ENCODE data around the gene TSPAN31.
"Not testable (repeated sequence)": the region's sequence is repeated elsewhere in the genome, so short reads cannot be mapped to it uniquely, and the experiment has no call there.

Gene TSPAN31, protein sequence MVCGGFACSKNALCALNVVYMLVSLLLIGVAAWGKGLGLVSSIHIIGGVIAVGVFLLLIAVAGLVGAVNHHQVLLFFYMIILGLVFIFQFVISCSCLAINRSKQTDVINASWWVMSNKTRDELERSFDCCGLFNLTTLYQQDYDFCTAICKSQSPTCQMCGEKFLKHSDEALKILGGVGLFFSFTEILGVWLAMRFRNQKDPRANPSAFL
- total RNA-seq: 19.5 to 37.9 (median 30.7) reads per million in 9 experiments

- Mint-ChIP-seq H3K27me3 (no peaks in the 10 kb centered on the region), H3K4me1 (ENCODE audit: low read depth in 2 of 2) (peaks cover 37 to 46% of the 10 kb centered on the region in 2 donors), H3K4me3 (peak within 1 kb of the TSS; percentile 96)
Observed at GRCh38 chr12:57744777-57745484, at the start of gene TSPAN31. TSPAN31 (plus strand) TSS chr12:57745039; CDS start chr12:57745155, 116 bp downstream.

GRCh38 chr12:57695770-57696432 is 48.9 kb upstream of the TSPAN31 start:
- H3K4me1 Mint-ChIP-seq (ENCODE audit: low read depth in 2 of 2): peaks cover 10 to 13% of the 10 kb centered on the region in 2 donors
- DNase-seq (no peak), ATAC-seq (replicated peaks) (no peak)
- peaks cover 6 to 9% of the 10 kb centered on the region in 2 donors for H3K27me3 Mint-ChIP-seq
- peaks cover 27% of the 10 kb centered on the region for H3K36me3 Mint-ChIP-seq (ENCODE audit: insufficient read depth)
- H3K27ac Mint-ChIP-seq: no peak overlapping the region
- H3K4me3 Mint-ChIP-seq: no peak overlapping the region
- no peaks in the 10 kb centered on the region for H3K9me3 Mint-ChIP-seq

More at GRCh38 chr12:57744777-57745484, at the start of gene TSPAN31:
- Mint-ChIP-seq H3K27ac (peak within 1 kb of the TSS; percentile 94 to 96), H3K9me3 (no peaks in the 10 kb centered on the region), H3K36me3 (ENCODE audit: insufficient read depth) (peaks cover 66% of the 10 kb centered on the region)
- DNase-seq: peak; percentile 89 to 93 (median 91)
- ATAC-seq (replicated peaks): peak; percentile 73

DNA sequence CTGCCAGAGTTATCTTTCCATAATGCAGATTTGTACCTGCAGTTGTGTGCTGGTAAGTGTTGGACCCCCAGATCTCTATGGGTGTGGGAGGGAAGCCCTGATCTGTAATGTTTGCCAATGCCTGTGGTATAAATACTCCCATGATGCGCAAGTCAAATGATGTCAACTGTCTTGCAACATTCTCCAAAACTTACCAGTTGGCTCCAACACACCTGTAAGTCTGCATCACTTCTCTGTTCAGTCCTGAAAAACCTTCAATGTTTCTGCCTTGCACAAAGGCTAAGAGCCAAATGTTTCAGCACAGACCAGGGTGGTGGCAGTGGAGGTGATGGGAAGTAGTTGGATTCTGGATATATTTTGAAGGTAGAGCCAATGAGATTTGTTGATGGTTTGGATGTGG is 47.8 kb upstream of the TSPAN31 start:
- Mint-ChIP-seq H3K9me3 (no peaks in the 10 kb centered on the region), H3K4me3 (no peak overlapping the region), H3K27me3 (peaks cover 1 to 3% of the 10 kb centered on the region in 2 donors), H3K27ac (no peak overlapping the region), H3K4me1 (ENCODE audit: low read depth in 2 of 2) (peaks cover 10 to 13% of the 10 kb centered on the region in 2 donors), H3K36me3 (ENCODE audit: insufficient read depth) (peaks cover 27% of the 10 kb centered on the region)
- DNase-seq (no peak), ATAC-seq (replicated peaks) (no peak)

- H3K4me1 Mint-ChIP-seq (ENCODE audit: low read depth in 2 of 2): peaks cover 10 to 13% of the 10 kb centered on the region in 2 donors
- peaks cover 38% of the 10 kb centered on the region for H3K36me3 Mint-ChIP-seq (ENCODE audit: insufficient read depth)
Observed at GRCh38 chr12:57698414-57698813, 46.4 kb upstream of the TSPAN31 start.

DNA sequence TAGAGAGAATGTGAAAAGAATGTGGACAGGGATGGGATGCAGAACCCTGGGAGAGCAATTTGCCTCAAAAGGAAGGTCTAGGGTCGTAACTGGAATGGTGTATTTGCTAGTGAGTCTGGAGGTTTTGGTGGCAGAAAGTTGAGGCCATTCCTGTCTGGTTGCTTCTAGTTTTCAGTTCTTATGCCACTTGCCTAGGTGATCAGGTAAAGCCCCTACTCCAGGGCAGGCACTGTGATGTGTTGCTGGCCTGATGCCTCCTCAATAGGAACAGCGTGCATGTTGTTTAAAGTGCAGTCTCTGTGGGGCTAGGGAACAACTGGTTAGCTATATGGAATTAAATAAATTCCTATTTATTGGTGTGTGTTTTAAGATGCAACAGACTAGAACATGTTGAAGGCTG is 44.5 kb upstream of the TSPAN31 start:
- peaks cover 49% of the 10 kb centered on the region for H3K36me3 Mint-ChIP-seq (ENCODE audit: insufficient read depth)
- no peaks in the 10 kb centered on the region for H3K9me3 Mint-ChIP-seq
- ATAC-seq (replicated peaks) (no peak), DNase-seq (no peak)
- no peak overlapping the region for H3K4me3 Mint-ChIP-seq
- H3K27ac Mint-ChIP-seq: peak overlapping the region; percentile 11 to 16
- no peaks in the 10 kb centered on the region for H3K27me3 Mint-ChIP-seq
- H3K4me1 Mint-ChIP-seq (ENCODE audit: low read depth in 2 of 2): peaks cover 9 to 13% of the 10 kb centered on the region in 2 donors

More at GRCh38 chr12:57698414-57698813, 46.4 kb upstream of the TSPAN31 start:
- no peak for ATAC-seq (replicated peaks)
- H3K4me3 Mint-ChIP-seq: no peak overlapping the region
- no peak overlapping the region for H3K27ac Mint-ChIP-seq
- no peaks in the 10 kb centered on the region for H3K9me3 Mint-ChIP-seq
- no peaks in the 10 kb centered on the region for H3K27me3 Mint-ChIP-seq
- DNase-seq: no peak

DNA sequence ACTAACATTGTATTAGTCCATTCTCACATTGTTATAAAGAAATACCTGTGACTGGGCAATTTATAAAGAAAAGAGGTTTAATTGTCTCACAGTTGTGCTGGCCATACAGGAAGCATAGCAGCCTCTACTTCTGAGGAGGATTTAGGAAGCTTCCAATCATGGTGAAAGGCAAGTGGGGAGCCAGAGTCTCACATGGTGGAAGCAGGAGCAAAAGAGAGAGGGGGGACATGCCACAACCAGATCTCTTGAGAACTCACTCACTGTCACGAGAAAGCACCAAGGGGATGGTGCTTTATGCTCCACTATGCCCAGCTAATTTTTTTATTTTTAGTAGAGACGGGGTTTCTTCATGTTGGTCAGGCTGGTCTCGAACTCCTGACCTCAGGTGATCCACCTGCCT is 37.6 kb upstream of the TSPAN31 start:
- H3K9me3 Mint-ChIP-seq: no peaks in the 10 kb centered on the region
- peaks cover 0 to 5% of the 10 kb centered on the region in 2 donors for H3K4me1 Mint-ChIP-seq (ENCODE audit: low read depth in 2 of 2)
- H3K36me3 Mint-ChIP-seq (ENCODE audit: insufficient read depth): peaks cover 62% of the 10 kb centered on the region
- H3K4me3 Mint-ChIP-seq: no peak overlapping the region
- DNase-seq: no peak
- peak overlapping the region in 1 of 2 donors; percentile 60 for H3K27ac Mint-ChIP-seq
- H3K27me3 Mint-ChIP-seq: no peaks in the 10 kb centered on the region
- ATAC-seq (replicated peaks): no peak

- no peak overlapping the region for H3K4me3 Mint-ChIP-seq
- ATAC-seq (replicated peaks) (no peak), DNase-seq (no peak)
- no peaks in the 10 kb centered on the region for H3K9me3 Mint-ChIP-seq
- peaks cover 54% of the 10 kb centered on the region for H3K36me3 Mint-ChIP-seq (ENCODE audit: insufficient read depth)
- peaks cover 0 to 5% of the 10 kb centered on the region in 2 donors for H3K4me1 Mint-ChIP-seq (ENCODE audit: low read depth in 2 of 2)
- H3K27ac Mint-ChIP-seq: no peak overlapping the region
- no peaks in the 10 kb centered on the region for H3K27me3 Mint-ChIP-seq
Observed at GRCh38 chr12:57708296-57708695, 36.5 kb upstream of the TSPAN31 start.

DNA sequence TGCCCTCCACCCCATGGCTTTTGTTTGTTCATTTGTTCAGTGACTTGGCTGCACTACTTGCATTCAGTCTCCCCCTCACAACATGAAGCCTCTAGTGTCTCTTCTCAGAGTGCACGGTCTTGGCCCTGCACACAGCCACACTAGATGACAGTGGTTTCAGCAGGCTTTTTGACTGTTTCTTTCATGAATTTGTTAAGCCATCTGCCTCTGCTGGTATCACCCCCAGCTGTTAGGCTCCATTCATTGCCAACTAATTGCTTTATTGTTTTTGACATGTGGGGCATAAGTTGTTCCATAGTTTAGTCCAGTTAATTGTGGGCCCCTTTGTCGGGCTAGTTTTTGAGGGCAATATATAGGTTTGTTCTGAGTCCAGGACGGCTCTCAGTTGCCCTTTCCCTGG is 32.1 kb upstream of the TSPAN31 start:
- Mint-ChIP-seq H3K4me3 (no peak overlapping the region), H3K36me3 (ENCODE audit: insufficient read depth) (peaks cover 47% of the 10 kb centered on the region), H3K27ac (no peak overlapping the region), H3K9me3 (no peaks in the 10 kb centered on the region), H3K27me3 (no peaks in the 10 kb centered on the region), H3K4me1 (ENCODE audit: low read depth in 2 of 2) (no peaks in the 10 kb centered on the region)
- DNase-seq: no peak
- no peak for ATAC-seq (replicated peaks)

DNA sequence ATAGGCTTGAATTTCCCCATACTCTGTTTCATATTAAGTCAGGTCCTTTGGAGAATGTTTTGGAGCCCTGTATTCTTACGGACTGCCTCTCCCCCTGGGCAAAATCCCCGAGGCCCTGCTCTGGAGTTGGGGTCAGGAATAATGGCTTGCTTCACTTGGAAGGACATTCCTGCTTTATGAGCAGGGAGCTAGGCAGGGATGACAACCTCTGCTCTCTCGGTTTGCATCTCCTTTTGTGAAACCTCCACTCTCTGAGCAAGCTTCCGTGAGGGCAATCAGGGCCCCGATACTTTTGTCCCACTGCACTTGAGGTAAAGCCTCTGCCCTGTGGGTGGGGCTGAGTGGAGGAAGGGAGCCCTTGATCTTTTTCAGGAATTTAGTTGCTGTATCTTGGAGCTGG is 31.6 kb upstream of the TSPAN31 start:
- no peak for ATAC-seq (replicated peaks)
- peaks cover 51% of the 10 kb centered on the region for H3K36me3 Mint-ChIP-seq (ENCODE audit: insufficient read depth)
- no peak overlapping the region for H3K27ac Mint-ChIP-seq
- no peak overlapping the region for H3K4me3 Mint-ChIP-seq
- H3K9me3 Mint-ChIP-seq: no peaks in the 10 kb centered on the region
- DNase-seq: no peak
- H3K4me1 Mint-ChIP-seq (ENCODE audit: low read depth in 2 of 2): no peaks in the 10 kb centered on the region
- no peaks in the 10 kb centered on the region for H3K27me3 Mint-ChIP-seq

GRCh38 chr12:57715036-57715748 is 29.6 kb upstream of the TSPAN31 start:
- not testable (repeated sequence) for H3K4me3 Mint-ChIP-seq; DNase-seq; H3K27me3 Mint-ChIP-seq; H3K4me1 Mint-ChIP-seq (ENCODE audit: low read depth in 2 of 2); H3K27ac Mint-ChIP-seq; ATAC-seq (replicated peaks); H3K9me3 Mint-ChIP-seq
- H3K36me3 Mint-ChIP-seq (ENCODE audit: insufficient read depth): peaks cover 56% of the 10 kb centered on the region

GRCh38 chr12:57715786-57716185 is 29.1 kb upstream of the TSPAN31 start:
- Mint-ChIP-seq H3K4me3 (no peak overlapping the region), H3K27ac (no peak overlapping the region), H3K36me3 (ENCODE audit: insufficient read depth) (peaks cover 55% of the 10 kb centered on the region), H3K9me3 (no peaks in the 10 kb centered on the region), H3K27me3 (no peaks in the 10 kb centered on the region), H3K4me1 (ENCODE audit: low read depth in 2 of 2) (peaks cover 0 to under 1% of the 10 kb centered on the region in 2 donors)
- DNase-seq (no peak), ATAC-seq (replicated peaks) (no peak)

- Mint-ChIP-seq H3K36me3 (ENCODE audit: insufficient read depth) (peaks cover 56% of the 10 kb centered on the region), H3K4me1 (ENCODE audit: low read depth in 2 of 2) (peaks cover 0 to 4% of the 10 kb centered on the region in 2 donors), H3K9me3 (no peaks in the 10 kb centered on the region), H3K4me3 (no peak overlapping the region), H3K27ac (no peak overlapping the region), H3K27me3 (no peaks in the 10 kb centered on the region)
- DNase-seq (no peak), ATAC-seq (replicated peaks) (no peak)
Observed at GRCh38 chr12:57716305-57716704, 28.5 kb upstream of the TSPAN31 start.

- no peak overlapping the region for H3K27ac Mint-ChIP-seq
- no peak overlapping the region for H3K4me3 Mint-ChIP-seq
- no peaks in the 10 kb centered on the region for H3K9me3 Mint-ChIP-seq
- H3K36me3 Mint-ChIP-seq (ENCODE audit: insufficient read depth): peaks cover 53% of the 10 kb centered on the region
- H3K27me3 Mint-ChIP-seq: no peaks in the 10 kb centered on the region
- H3K4me1 Mint-ChIP-seq (ENCODE audit: low read depth in 2 of 2): peaks cover 6 to 7% of the 10 kb centered on the region in 2 donors
- DNase-seq (no peak), ATAC-seq (replicated peaks) (no peak)
Observed at GRCh38 chr12:57717131-57717530, 27.7 kb upstream of the TSPAN31 start.

All from effector memory CD8-positive, alpha-beta T cell (primary cell).